CD4-positive, alpha-beta T cell treated with Interleukin-12 subunit alpha and Interleukin-12 subunit beta, for 1 hour (primary cell): ENCODE measurements around the gene ATP2B2.

Source experiments
- DNase-seq: peaks from one replicate; pipeline ENCODE4 v3.0.0-alpha.2; 2020

The ATP2B2 gene

DNA sequence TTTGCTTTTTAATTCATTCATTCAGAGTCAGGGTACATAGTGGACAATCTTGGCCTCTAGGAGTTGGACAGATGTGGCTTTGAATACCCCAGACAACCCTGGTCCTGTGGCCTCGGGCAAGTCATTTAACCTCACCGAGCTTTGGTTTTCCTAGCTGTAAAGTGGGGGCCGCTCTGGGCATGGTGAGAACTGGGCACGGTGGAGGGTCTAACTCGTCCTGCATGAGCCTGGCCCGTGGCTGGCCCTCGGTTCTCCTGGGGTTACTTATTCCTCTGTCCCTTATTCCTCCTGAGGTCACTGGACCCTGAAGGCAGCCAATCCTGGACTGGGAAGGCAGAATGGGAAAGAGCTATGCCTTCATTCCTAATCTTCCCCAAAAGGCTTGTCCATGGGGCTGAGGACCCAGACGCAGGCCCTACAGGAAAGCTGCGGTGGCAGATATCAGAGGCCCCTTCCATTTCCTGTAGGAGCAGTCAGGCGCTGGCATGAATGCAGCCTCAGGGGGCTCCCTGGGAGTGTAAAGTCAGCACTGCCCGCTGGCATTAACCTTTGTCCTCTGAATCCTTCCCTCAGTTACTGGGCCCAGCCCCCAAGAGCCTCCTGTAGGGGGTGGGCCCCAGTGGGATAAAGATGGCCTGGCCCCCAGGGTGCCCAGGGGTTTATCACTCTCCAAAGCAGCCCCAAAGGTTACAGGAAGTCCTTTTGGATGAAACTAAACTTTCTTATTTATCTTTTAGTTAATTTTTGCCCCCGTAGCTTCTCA lies 166.6 kb downstream of the ATP2B2 start:
- DNase-seq = no peak

GRCh38 chr3:10338164-10338470 lies 167.3 kb downstream of the ATP2B2 start:
- no peak for DNase-seq

DNA sequence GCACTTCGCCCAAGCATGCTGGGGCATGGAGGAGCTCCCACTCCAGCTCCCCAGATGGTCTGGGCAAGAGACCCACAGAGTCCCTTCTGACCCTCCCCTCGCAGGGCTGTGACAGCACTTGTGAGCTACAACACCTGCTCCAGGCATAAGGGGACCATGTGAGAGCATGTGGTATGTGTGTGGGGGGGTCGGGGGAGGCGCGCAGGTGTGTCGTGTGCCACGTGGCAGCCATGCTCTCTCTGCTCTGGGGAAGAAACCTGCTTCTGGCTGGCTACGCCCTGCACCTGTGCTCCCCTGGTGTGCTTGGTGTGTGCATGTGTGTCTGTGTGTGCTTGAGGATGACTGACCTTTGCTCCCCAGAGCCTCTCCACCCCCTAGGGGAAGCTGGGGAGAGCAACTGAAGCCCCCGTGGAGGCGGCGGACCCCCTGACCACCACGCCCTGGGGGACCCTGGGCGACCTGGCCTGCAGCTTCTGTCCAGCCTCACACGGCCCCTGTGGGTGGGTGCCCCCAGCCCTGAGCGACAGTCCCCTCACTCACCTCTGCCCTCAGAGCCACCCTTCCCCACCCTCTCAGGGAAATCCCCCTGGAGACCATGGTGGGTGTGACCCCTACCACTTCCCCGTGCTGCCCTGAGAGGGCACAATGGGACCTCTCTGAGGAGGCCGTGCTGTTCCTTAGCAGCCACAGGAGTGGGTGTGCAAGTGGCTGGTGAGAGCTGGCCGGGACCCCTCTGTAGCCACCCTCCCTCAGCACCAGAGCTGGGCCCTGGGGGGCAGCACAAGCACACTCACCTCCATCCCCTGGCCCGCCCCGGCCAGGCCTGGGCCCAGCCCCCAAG lies 167.8 kb downstream of the ATP2B2 start:
- DNase-seq = no peak

GRCh38 chr3:10336761-10337160 lies 168.6 kb downstream of the ATP2B2 start:
- DNase-seq = no peak

GRCh38 chr3:10335871-10336622 lies 169.3 kb downstream of the ATP2B2 start:
- no peak for DNase-seq

- DNase-seq = no peak
Observed at GRCh38 chr3:10335190-10335738, 170.1 kb downstream of the ATP2B2 start.

GRCh38 chr3:10334459-10334858 lies 170.9 kb downstream of the ATP2B2 start:
- no peak for DNase-seq

GRCh38 chr3:10334042-10334441 lies 171.3 kb downstream of the ATP2B2 start:
- no peak for DNase-seq

DNA sequence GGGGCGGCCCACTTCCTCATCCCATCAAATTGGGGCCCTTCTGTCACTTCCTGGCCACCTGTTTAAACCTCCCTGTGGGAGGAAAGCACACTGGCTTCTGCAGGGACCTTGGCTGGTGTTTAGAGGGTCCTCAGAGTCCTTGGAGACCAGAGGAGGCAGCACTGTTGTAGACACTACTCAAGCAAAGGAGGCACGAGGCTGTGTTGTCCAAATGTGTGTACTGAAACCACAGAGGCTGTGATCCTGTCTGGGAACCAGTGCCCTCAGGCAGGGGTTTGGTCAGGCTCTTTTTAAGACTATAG lies 172.1 kb downstream of the ATP2B2 start:
- DNase-seq = no peak

DNA sequence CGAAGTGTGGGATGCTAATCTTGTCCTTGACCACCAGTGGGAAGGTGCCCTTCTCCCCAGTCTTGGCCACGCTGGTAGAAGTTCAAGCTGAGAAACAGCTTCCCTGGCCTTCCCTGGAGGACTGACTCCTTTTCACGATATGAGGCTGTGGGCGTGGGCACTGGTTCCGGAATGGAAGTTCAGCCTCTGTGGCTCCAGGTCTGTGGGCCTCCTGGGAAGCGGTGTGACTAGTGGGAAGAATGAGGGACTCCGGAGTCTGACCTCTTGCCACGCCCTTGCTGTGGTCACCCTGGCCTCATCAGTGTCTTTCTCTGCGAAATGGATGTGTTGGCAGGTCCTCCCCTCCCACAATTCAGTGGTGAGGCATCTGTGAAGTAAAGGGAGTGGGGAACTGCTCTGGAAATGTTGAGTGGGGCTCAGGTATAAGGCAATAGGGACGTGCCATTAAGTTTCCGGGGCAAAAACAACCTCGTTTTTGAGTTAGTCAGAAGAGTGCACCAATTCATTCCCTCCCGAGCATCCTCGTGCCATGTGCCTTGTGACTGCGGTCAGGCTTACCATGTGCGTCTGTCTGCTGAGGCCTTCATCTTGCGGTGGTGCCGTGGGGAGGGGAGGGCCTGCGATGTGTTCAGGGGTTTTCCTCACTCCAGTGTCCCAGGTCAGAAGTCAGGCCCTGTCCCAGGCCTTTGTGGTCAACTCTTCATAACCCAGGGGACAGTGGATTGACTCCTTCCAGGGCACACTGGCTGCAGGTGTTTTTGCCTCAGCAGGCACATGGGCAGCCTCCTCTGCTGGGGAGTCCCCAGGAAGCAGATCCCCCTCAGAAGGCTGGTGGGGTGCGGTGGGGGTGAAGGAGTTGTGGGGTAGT lies 172.7 kb downstream of the ATP2B2 start:
- no peak for DNase-seq

GRCh38 chr3:10331320-10331719 lies 174.1 kb downstream of the ATP2B2 start:
- no peak for DNase-seq

GRCh38 chr3:10330319-10330718 lies 175.1 kb downstream of the ATP2B2 start:
- no peak for DNase-seq

DNA sequence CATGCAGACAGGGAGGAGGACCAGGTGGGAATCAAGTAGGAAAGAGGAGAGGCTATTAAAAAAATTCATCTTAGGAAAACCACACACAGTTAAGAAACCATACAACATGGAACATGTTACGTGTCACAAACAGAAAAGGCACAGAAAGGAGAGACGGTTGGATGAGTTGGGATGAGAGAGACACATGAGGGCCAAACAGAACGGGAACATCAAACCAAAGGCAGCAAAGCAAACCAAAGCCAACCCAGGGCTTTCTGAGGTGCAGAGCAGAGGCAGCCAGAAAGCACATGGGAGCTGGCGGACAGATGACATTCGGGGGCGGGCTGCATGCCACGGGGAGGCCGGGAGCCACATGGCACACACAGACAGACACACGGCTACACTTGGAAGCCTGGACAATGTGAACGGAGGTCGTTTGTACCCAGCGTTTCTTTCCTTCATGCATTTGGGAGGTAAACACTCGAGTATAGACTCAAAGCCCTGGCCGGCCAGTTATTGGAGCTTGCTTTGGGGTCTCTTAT lies 175.8 kb downstream of the ATP2B2 start:
- no peak for DNase-seq

DNA sequence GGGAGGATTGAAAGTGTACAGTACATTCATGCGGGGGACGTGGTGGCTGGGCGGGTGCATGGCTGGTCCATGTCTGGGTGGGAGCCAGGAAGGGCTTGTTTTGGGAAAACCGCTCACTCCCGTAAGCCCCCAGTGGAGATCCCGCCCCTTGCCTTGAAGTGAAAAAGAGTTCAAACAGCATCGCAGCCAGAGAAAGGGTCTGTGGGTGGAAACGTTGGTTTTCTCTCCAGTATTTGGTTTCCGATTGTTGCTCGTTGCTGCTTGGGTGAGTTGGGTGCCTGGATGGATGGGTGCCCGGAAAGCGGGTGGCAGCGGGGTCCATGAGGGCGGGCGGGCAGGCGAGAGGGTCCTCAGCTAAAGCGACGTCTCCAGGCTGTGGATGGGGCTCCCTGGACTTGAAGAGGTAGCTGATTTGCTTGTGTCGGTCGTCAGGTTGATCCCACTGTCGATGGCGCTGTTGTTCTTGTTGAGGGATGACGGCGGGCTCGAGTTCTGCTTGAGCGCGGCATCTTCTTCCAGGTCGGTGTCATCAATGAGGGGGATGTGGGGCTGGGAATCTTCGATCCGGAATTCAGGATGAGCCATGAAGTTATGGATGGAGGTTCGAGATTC lies 176.8 kb downstream of the ATP2B2 start:
- no peak for DNase-seq

DNA sequence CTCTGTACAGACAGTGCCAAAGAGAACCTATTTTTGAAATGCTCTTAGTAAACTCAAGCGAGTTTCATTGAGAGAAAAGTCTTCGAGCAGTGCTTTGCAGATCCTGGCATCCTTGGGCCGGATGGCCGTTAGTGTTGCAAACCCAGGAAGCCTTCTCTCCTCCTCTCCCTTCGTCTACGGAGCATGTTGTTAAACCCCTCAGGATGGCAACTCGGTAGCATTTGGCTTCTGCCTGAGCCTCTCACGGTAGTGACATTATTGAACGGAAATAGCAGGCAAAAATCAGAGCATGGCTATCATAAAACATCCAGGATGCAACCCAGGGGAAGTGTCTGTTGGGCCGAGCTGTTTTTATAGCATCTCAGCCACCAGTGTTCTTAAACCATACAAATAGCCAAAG lies 177.8 kb downstream of the ATP2B2 start:
- no peak for DNase-seq

GRCh38 chr3:10322352-10322710 lies 183.1 kb downstream of the ATP2B2 start:
- DNase-seq = peak; percentile 36

GRCh38 chr3:10321630-10322351 lies 183.6 kb downstream of the ATP2B2 start:
- DNase-seq = no peak

DNA sequence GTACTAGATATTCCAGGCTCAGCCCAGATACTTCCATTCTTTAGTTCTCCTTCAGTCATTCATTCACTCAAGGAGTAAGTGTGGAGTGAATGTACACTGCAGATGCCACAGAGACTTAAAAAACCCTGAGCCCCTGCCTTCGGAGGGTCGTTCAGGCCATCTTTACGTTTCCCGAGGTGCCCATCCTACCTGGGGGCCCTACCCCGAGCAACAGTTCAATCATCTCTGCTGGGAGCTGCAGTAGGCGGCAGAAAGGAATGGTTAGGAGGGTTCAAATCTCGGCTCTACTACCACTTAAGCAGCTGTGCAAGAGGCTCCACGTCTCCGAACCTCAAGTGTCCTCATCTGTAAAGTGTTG lies 185.1 kb downstream of the ATP2B2 start:
- no peak for DNase-seq

DNA sequence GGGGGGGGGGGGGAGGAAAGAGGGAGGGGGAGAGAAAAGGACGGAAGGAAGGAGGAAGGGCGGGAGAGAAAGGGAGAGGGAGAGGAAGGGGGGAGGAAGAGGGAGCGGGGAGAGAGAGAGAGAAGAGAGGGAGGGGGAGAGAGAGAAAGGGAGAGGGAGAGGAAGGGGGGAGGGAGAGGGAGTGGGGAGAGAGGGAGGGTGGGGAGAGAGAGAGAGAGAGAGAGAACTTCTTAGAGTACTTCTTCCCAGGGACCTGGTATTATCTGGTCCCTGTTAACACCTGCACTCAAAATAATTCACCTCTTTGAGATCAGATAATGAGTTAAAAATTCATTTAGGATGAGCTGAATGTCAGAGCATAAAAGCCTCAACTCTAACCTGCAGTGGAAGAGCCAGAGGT lies 185.6 kb downstream of the ATP2B2 start:
- peak; percentile 23 for DNase-seq

DNA sequence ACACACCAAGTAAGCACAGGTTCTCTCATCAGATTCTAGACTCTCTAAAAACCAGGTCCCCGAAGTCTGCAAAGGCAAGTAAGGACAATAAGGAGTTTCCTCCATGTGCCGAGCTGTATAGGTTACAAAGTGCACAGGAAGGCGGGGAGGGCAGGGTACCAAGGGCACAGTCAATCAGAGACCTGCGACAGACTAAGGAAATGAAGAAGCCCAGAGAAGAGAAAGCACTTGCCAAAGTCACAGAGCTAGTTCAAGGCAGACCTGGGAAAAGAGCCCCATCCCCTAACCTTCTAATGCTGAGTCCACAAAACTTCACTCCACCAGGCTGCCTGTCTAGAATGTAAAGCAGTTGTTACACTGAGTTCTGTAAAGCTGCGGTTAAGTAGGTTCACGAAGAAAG lies 186.1 kb downstream of the ATP2B2 start:
- DNase-seq = no peak

- no peak for DNase-seq
Observed at GRCh38 chr3:10317961-10318350, 187.4 kb downstream of the ATP2B2 start.
